B cell (primary cell): ENCODE results near the gene GMIP.

Experiments used
- CTCF ChIP-seq: fragments of 200-600 bp; IDR thresholded peaks from one replicate; pipeline ENCODE4 v1.8.0; 2022; ENCODE audit warnings: antibody characterized with exemption, mild to moderate bottlenecking
- EZH2 ChIP-seq: IDR thresholded peaks from 2 replicates; pipeline ENCODE4 v1.6.1; 2012; ENCODE audit warnings: borderline replicate concordance, low read depth, mild to moderate bottlenecking, moderate library complexity, low read length; ENCODE audit not compliant: insufficient read depth, poor library complexity, severe bottlenecking

DNA sequence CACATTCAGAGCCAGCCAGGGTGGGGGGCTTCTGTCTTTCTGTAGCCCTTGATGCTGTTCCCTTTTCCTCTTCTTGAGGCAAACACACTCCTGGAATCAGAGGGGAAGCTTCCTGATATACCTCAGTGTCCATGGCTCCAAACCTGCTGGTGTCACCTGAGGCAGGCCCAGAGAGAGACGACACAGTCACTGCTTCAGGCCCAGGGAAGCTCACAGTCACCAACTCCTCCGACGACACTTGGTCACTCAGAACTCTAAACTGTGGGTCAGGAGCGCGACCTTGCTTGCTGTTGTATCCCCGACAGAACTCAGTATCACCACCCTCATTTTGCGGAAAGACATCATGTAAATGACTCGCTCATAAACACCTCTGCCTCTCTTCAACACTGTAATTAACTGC, 18.9 kb upstream of the GMIP start:
- TF ChIP-seq CTCF (no peak), EZH2 (no peak)
